Bronchial epithelial cell (primary cell): Measurements from ENCODE around the gene CSNK1G1. TPM values are rescaled to one million over a fixed set of nuclear protein-coding genes. Genes with fewer than 3 reads are reported as not detected.

Experiments used
- DNase-seq: peaks from one replicate; pipeline ENCODE4 v3.0.0-alpha.2; 2010; ENCODE audit warnings: low read depth
- FAIRE-seq: peaks from 2 replicates; lab custom pipeline; 2011; peaks lifted over from hg19 to GRCh38; lab: Jason Lieb, UNC
- H3K27me3 ChIP-seq: 2 replicates; pipeline ENCODE4 v1.5.1; 2011; ENCODE audit warnings: low read length; ENCODE audit not compliant: control insufficient read depth, insufficient read depth
- H3K36me3 ChIP-seq: 2 replicates; pipeline ENCODE4 v1.5.1; 2011; ENCODE audit warnings: low read length; ENCODE audit not compliant: control insufficient read depth, insufficient read depth
- H3K4me3 ChIP-seq: 2 replicates; pipeline ENCODE4 v1.5.1; 2011; ENCODE audit warnings: mild to moderate bottlenecking, low read depth, low read length, control low read depth
- CTCF ChIP-seq: IDR thresholded peaks from 2 replicates; pipeline ENCODE4 v1.5.1; 2011; ENCODE audit warnings: mild to moderate bottlenecking, moderate library complexity, low read length, control low read depth, inconsistent platforms; ENCODE audit not compliant: insufficient read depth, severe bottlenecking
- total RNA-seq: library from RNA; depleted of rRNA; stranded (reverse); fragments of >200 nt; gene quantifications from 2 replicates; pipeline ENCODE4 v1.2.1, GENCODE V29; 2014

CSNK1G1 gene
- total RNA-seq, 1 donor from 2014 or later: 26.3 TPM

- H3K27me3 ChIP-seq: no peaks in the 10 kb centered on the region
- TF ChIP-seq CTCF: no peak
- FAIRE-seq (no peak), DNase-seq (no peak)
- H3K4me3 ChIP-seq: no peak overlapping the region
- peaks cover 5% of the 10 kb centered on the region for H3K36me3 ChIP-seq
These were observed 139.1 kb downstream of the CSNK1G1 start for GRCh38 chr15:64216730-64217428.

- TF ChIP-seq CTCF: no peak
These were observed 139.8 kb downstream of the CSNK1G1 start for GRCh38 chr15:64216196-64216595.

DNA sequence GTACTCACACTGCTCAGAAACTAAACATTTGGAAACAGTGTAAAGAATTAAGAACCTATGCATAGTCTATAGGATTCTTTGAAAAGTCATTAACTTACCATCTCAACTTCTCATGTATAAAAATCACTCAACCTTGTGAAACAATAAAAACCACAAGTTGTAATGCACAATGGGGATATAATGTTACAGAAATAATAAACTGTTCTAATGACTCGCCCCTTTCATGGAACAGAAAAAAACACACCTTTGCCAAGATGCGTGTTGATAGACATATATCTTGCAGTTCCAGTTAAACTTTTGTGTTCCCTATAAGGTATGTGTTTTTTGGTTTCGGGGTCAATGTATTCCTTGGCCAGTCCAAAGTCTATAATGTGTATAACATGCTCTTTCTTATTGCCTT, 142.3 kb downstream of the CSNK1G1 start:
- DNase-seq (peak; percentile 8), FAIRE-seq (no peak)
- no peaks in the 10 kb centered on the region for H3K27me3 ChIP-seq
- peaks cover 5% of the 10 kb centered on the region for H3K36me3 ChIP-seq
- H3K4me3 ChIP-seq: no peak overlapping the region
- TF ChIP-seq CTCF: no peak

More at GRCh38 chr15:64216196-64216595, 139.8 kb downstream of the CSNK1G1 start:
- Histone ChIP-seq H3K36me3 (peaks cover 5% of the 10 kb centered on the region), H3K4me3 (no peak overlapping the region), H3K27me3 (no peaks in the 10 kb centered on the region)
- no peak for FAIRE-seq
- no peak for DNase-seq

DNA sequence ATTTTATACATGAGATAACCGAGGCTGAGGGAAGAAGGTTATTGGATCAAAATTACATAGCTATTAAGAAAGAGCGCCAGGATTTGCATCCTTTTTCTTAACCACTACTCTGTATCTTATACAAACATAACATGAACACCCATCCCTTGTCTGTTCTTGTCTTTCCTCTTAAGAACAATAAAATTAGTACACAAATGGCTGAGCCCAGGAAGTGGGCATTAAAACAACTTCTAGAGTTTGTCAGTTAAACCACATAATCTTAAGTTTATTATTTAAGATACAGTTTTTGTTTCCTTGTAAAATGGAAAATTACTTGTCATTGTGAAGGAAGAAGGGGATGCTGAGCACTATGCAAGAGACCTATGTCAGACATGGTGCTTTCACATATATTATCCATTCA, 144.3 kb downstream of the CSNK1G1 start:
- DNase-seq: no peak
- no peak for TF ChIP-seq CTCF
- no peak overlapping the region for H3K4me3 ChIP-seq
- no peaks in the 10 kb centered on the region for H3K27me3 ChIP-seq
- FAIRE-seq: no peak
- peaks cover 6% of the 10 kb centered on the region for H3K36me3 ChIP-seq

DNA sequence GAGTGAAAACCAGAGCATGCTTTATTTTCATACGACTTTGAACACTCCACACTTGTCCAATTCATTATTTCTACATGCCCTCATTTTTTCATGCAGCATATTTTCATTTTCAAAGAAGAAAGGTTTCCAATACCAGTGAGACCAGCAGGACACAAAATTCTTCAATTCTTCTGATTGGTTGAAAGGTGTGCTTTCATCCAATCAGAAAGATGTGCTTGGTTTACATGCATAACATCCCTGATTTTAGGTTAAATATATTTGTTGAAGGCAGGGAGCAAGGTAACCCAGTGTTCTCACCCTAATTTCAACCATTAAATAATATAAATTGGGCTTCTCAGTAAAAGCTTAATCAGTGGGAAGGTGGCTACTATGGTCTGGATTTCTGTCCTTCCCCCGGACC, 145.6 kb downstream of the CSNK1G1 start:
- no peak for FAIRE-seq
- Histone ChIP-seq H3K27me3 (no peaks in the 10 kb centered on the region), H3K36me3 (peaks cover 3% of the 10 kb centered on the region), H3K4me3 (no peak overlapping the region)
- TF ChIP-seq CTCF: no peak
- no peak for DNase-seq

GRCh38 chr15:64209680-64210334, 146.2 kb downstream of the CSNK1G1 start:
- DNase-seq: peak; percentile 35
- no peak overlapping the region for H3K4me3 ChIP-seq
- FAIRE-seq: no peak
- H3K27me3 ChIP-seq: no peaks in the 10 kb centered on the region
- peak; percentile 13 for TF ChIP-seq CTCF
- H3K36me3 ChIP-seq: peaks cover 3% of the 10 kb centered on the region
